OCI-LY1 (cell line): ENCODE data around the gene PCDHB10.
"Not testable (repeated sequence)": the region's sequence is repeated elsewhere in the genome, so short reads cannot be mapped to it uniquely, and the experiment has no call there.

Experiments used
- H2AFZ ChIP-seq: fragments of 200-600 bp; sonication (generic), shearing (Covaris generic); 2 replicates; pipeline ENCODE4 v1.6.0; 2014; ENCODE audit warnings: antibody characterized with exemption, mild to moderate bottlenecking, low read length
- H3F3A ChIP-seq: fragments of 200-600 bp; sonication (generic), shearing (Covaris generic); 2 replicates; pipeline ENCODE4 v1.6.0; 2014; ENCODE audit warnings: mild to moderate bottlenecking, antibody characterized with exemption, low read length, moderate library complexity; ENCODE audit not compliant: insufficient read depth
- H3K27ac ChIP-seq: fragments of 200-600 bp; sonication (generic); 2 replicates; pipeline ENCODE4 v1.5.1; 2014; ENCODE audit warnings: low read length, mixed run types, mild to moderate bottlenecking, low read depth; ENCODE audit not compliant: poor library complexity, severe bottlenecking
- H3K27me3 ChIP-seq: fragments of 200-600 bp; sonication (generic); 2 replicates; pipeline ENCODE4 v1.6.0; 2014; ENCODE audit warnings: antibody characterized with exemption, mild to moderate bottlenecking, low read length, moderate library complexity; ENCODE audit not compliant: insufficient read depth
- H3K36me3 ChIP-seq: fragments of 200-600 bp; sonication (generic); 2 replicates; pipeline ENCODE4 v1.6.1; 2014; ENCODE audit warnings: mild to moderate bottlenecking, antibody characterized with exemption, low read length, moderate library complexity, mixed read lengths; ENCODE audit not compliant: insufficient read depth
- H3K4me1 ChIP-seq: fragments of 200-600 bp; sonication (generic); 2 replicates; pipeline ENCODE4 v1.5.1; 2014; ENCODE audit warnings: mild to moderate bottlenecking, low read length, moderate library complexity; ENCODE audit not compliant: insufficient read depth, severe bottlenecking
- H3K4me2 ChIP-seq: fragments of 200-600 bp; sonication (generic), shearing (Covaris generic); 2 replicates; pipeline ENCODE4 v1.6.1; 2014; ENCODE audit warnings: low read length
- H3K4me3 ChIP-seq: fragments of 200-600 bp; sonication (generic); 2 replicates; pipeline ENCODE4 v1.5.1; 2014; ENCODE audit warnings: low read length, low read depth, mild to moderate bottlenecking, mixed read lengths; ENCODE audit not compliant: poor library complexity, severe bottlenecking
- H3K79me2 ChIP-seq: fragments of 200-600 bp; shearing (Covaris generic); 2 replicates; pipeline ENCODE4 v1.6.1; 2016; ENCODE audit warnings: mixed run types, low read length, mixed read lengths; ENCODE audit not compliant: insufficient read depth
- H3K9ac ChIP-seq: fragments of 200-600 bp; sonication (generic), shearing (Covaris generic); 2 replicates; pipeline ENCODE4 v1.6.1; 2014; ENCODE audit warnings: mild to moderate bottlenecking, low read length, mixed read lengths
- H3K9me2 ChIP-seq: fragments of 200-600 bp; sonication (generic), shearing (Covaris generic); 2 replicates; pipeline ENCODE4 v1.6.1; 2014; ENCODE audit warnings: low read depth, mild to moderate bottlenecking, low read length, mixed read lengths
- H3K9me3 ChIP-seq: fragments of 200-600 bp; shearing (Covaris generic); 2 replicates; pipeline ENCODE4 v1.6.1; 2014; ENCODE audit warnings: low read length, mixed read lengths
- H4K20me1 ChIP-seq: fragments of 200-600 bp; sonication (generic), shearing (Covaris generic); 2 replicates; pipeline ENCODE4 v1.6.0; 2016; ENCODE audit warnings: mild to moderate bottlenecking, low read length; ENCODE audit not compliant: insufficient read depth
- CTCF ChIP-seq: fragments of 200-600 bp; sonication (generic), shearing (Covaris generic); IDR thresholded peaks from 2 replicates; pipeline ENCODE4 v1.5.1; 2017; ENCODE audit warnings: mild to moderate bottlenecking, antibody characterized with exemption, low read length, moderate library complexity, mixed read lengths
- EZH2 ChIP-seq: fragments of 200-600 bp; sonication (generic), shearing (Covaris generic); IDR thresholded peaks from 2 replicates; pipeline ENCODE4 v1.8.0; 2017; ENCODE audit warnings: borderline replicate concordance, mixed run types, mild to moderate bottlenecking, antibody characterized with exemption, low read length, moderate library complexity, mixed read lengths

PCDHB10 gene

DNA sequence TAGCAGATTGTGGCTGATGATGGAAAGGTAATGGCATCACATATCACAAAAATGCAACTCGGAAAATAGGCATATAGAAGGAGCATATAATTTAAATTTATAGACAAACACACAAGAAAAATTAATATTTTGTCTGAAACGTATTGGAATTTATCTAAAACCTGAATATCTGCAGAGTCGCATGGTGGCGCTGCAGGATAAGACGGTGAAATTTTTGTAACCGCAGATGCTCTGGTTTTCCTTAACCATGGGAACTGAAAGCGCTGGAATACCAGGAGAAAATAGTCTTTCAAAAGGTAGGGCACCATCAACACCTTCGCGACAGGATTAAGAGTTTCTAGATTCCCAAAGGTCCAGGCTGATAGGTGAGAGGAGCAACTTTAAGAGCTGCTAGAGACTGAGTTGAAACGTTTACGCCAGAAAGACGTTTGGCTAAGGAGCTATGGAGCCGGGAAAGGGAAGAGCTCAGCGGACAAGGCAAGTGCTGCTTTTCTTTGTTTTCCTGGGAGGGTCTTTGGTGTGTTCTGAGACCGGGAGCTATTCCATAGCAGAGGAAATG lies 42.0 kb downstream of the PCDHB10 start:
- H3K27me3 ChIP-seq, result no peaks in the 10 kb centered on the region
- no peaks in the 10 kb centered on the region for H3K36me3 ChIP-seq
- no peak overlapping the region for H2AFZ ChIP-seq
- no peaks in the 10 kb centered on the region for H3K4me1 ChIP-seq
- no peak overlapping the region for H3K27ac ChIP-seq
- no peak overlapping the region for H3K4me3 ChIP-seq
- no peaks in the 10 kb centered on the region for H3F3A ChIP-seq
- peaks cover 8% of the 10 kb centered on the region; the same call in 1 of the 2 replicates for H3K9me3 ChIP-seq
- no peaks in the 10 kb centered on the region for H4K20me1 ChIP-seq
- no peaks in the 10 kb centered on the region for H3K9me2 ChIP-seq
- no peak overlapping the region for H3K4me2 ChIP-seq
- no peak overlapping the region for H3K9ac ChIP-seq
- TF ChIP-seq CTCF (no peak), EZH2 (no peak)
- H3K79me2 ChIP-seq, result no peaks in the 10 kb centered on the region

- H3K36me3 ChIP-seq, H3K4me3 ChIP-seq, H2AFZ ChIP-seq, H3K9ac ChIP-seq, H4K20me1 ChIP-seq, H3K4me1 ChIP-seq, H3K9me2 ChIP-seq, H3K9me3 ChIP-seq, H3F3A ChIP-seq, H3K4me2 ChIP-seq, H3K79me2 ChIP-seq, H3K27me3 ChIP-seq, H3K27ac ChIP-seq: not testable (repeated sequence)
Measured at GRCh38 chr5:141235922-141236321, 43.8 kb downstream of the PCDHB10 start.

GRCh38 chr5:141236516-141237313 lies 44.6 kb downstream of the PCDHB10 start:
- TF ChIP-seq EZH2 (no peak), CTCF (no peak)
- H3K9me3 ChIP-seq, result peaks cover 7% of the 10 kb centered on the region; the same call in 1 of the 2 replicates
- no peak overlapping the region for H3K9ac ChIP-seq
- no peaks in the 10 kb centered on the region for H3F3A ChIP-seq
- H3K36me3 ChIP-seq, result no peaks in the 10 kb centered on the region
- no peaks in the 10 kb centered on the region for H4K20me1 ChIP-seq
- no peaks in the 10 kb centered on the region for H3K4me1 ChIP-seq
- no peak overlapping the region for H3K4me2 ChIP-seq
- no peaks in the 10 kb centered on the region for H3K27me3 ChIP-seq
- no peak overlapping the region for H3K27ac ChIP-seq
- no peaks in the 10 kb centered on the region for H3K79me2 ChIP-seq
- H3K9me2 ChIP-seq, result no peaks in the 10 kb centered on the region
- H2AFZ ChIP-seq, result no peak overlapping the region
- no peak overlapping the region for H3K4me3 ChIP-seq
